PC-9 (cell line): Measurements from ENCODE around the gene MTG1. TPM values are rescaled to one million over a fixed set of nuclear protein-coding genes. Genes with fewer than 3 reads are reported as not detected.

Experiments
- BruUV-seq: library from RNA; stranded (reverse); fragments of 400-500 nt; replicated peaks from 2 replicates; lab custom pipeline; 2021; lab: Mats Ljungman, UMichigan
- CTCF ChIA-PET: fragments of 300-600 bp; sonication (Branson Sonifier 250); formaldehyde crosslinking; loops from one replicate; lab custom pipeline; 2022; ENCODE audit warnings: antibody characterized with exemption; lab: Charles Lee
- POLR2A ChIA-PET: fragments of 300-600 bp; sonication (Branson Sonifier 250); formaldehyde crosslinking; loops from one replicate; lab custom pipeline; 2022; ENCODE audit warnings: antibody characterized with exemption; ENCODE audit not compliant: unreplicated experiment; lab: Charles Lee
- DNase-seq, 2 experiments: peaks; one replicate each; pipeline versions ENCODE4 v3.0.0 to v3.0.0-alpha.2; 2015 to 2022; ENCODE audit warnings: mixed read lengths in 1 of 2
- H2AFZ ChIP-seq: fragments of 200-600 bp; sonication (generic); 2 replicates; pipeline ENCODE4 v1.8.1; 2017; ENCODE audit warnings: antibody characterized with exemption
- H3F3A ChIP-seq: fragments of 200-600 bp; sonication (generic); 2 replicates; pipeline ENCODE4 v1.8.1; 2017; ENCODE audit warnings: antibody characterized with exemption, mild to moderate bottlenecking, low read depth; ENCODE audit not compliant: insufficient read depth
- H3K27ac ChIP-seq: fragments of 200-600 bp; sonication (generic); 2 replicates; pipeline ENCODE4 v1.6.1; 2016; ENCODE audit warnings: mixed run types
- H3K27me3 ChIP-seq: fragments of 200-600 bp; sonication (generic); 2 replicates; pipeline ENCODE4 v1.6.1; 2016; ENCODE audit warnings: low read depth, mixed run types; ENCODE audit not compliant: insufficient read depth
- H3K36me3 ChIP-seq: fragments of 200-600 bp; sonication (generic); 2 replicates; pipeline ENCODE4 v1.6.1; 2016; ENCODE audit warnings: low read depth, mixed run types
- H3K4me1 ChIP-seq: fragments of 200-600 bp; sonication (generic); replicated peaks from 2 replicates; pipeline ENCODE4 v1.6.1; 2016; ENCODE audit warnings: mixed run types; ENCODE audit not compliant: insufficient read depth
- H3K4me2 ChIP-seq: fragments of 200-600 bp; sonication (generic); 2 replicates; pipeline ENCODE4 v1.6.1; 2017; ENCODE audit warnings: mixed run types
- H3K4me3 ChIP-seq: fragments of 200-600 bp; sonication (generic); 2 replicates; pipeline ENCODE4 v1.6.1; 2016; ENCODE audit warnings: mixed run types
- H3K79me2 ChIP-seq: fragments of 200-600 bp; sonication (generic); 2 replicates; pipeline ENCODE4 v1.6.1; 2017; ENCODE audit warnings: low read depth, mixed run types
- H3K9me2 ChIP-seq: fragments of 200-600 bp; sonication (generic); 2 replicates; pipeline ENCODE4 v1.8.1; 2017; ENCODE audit warnings: mild to moderate bottlenecking; ENCODE audit not compliant: insufficient read depth
- H3K9me3 ChIP-seq: fragments of 200-600 bp; sonication (generic); 2 replicates; pipeline ENCODE4 v1.8.1; 2016; ENCODE audit warnings: low read depth; ENCODE audit not compliant: insufficient read depth
- H4K20me1 ChIP-seq: fragments of 200-600 bp; sonication (generic); 2 replicates; pipeline ENCODE4 v1.8.1; 2017; ENCODE audit not compliant: insufficient read depth
- EZH2 ChIP-seq: fragments of 200-600 bp; sonication (generic); IDR thresholded peaks from 2 replicates; pipeline ENCODE4 v1.8.0; 2017; ENCODE audit warnings: antibody characterized with exemption, low read depth
- intact Hi-C: fragments of 100-400 bp; cut with micrococcal nuclease; formaldehyde crosslinking; loops from one replicate; pipeline ENCODE4 v1.10.0; 2022; ENCODE audit not compliant: unreplicated experiment
- total RNA-seq: library from RNA; stranded (reverse); gene quantifications from 2 replicates; pipeline ENCODE4 v1.2.3, GENCODE V29; 2021
- TF ChIP-seq, protein P1 (sequence below): fragments of 200-600 bp; sonication (generic); conservative IDR thresholded peaks from 2 replicates; pipeline ENCODE4 v1.6.1; 2017; ENCODE audit warnings: mixed run types, antibody characterized with exemption, mild to moderate bottlenecking, moderate library complexity

MTG1 gene
- total RNA-seq, 1 experiment from 2014 or later, result 33.0 TPM

DNA sequence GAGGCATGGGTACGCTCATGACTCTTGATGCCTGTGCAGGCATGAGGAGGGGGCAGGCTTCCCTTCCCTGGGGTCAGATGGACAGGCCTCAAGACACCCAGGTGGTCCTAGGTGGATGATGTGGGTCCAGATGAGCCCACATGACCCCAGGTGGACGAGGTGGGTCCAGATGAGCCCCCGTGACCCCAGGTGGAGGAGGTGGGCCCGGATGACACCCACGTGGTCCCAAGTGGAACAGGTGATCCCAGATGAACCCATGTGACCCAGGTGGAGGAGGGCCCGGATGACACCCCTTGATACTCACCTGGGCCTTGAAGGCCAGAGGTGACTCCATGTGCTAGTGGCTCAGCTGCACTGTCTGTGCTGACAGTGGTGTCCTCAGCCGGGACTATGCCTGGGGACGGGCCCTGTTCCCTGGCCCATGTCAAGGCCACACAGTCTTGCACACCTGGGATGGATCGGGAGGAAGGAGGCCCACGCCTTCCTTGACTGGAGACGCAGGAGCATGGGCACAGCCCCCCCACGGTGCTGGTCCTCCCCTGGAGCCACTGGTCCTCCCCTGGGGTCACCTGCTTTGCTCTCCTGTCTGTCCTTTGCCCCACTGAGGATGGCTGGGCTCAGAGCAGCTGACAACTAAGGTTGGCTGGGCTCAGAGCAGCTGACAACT, 43.5 kb upstream of the MTG1 start:
- no peaks in the 10 kb centered on the region for H3K9me3 ChIP-seq
- no peaks in the 10 kb centered on the region for H4K20me1 ChIP-seq
- H3K9me2 ChIP-seq, result no peaks in the 10 kb centered on the region
- no peak for DNase-seq
- H3K79me2 ChIP-seq, result no peaks in the 10 kb centered on the region
- H3K27ac ChIP-seq, result no peak overlapping the region
- H3K4me3 ChIP-seq, result no peak overlapping the region
- no peak overlapping the region for H3K4me2 ChIP-seq
- ChIA-PET POLR2A (no interaction called here), CTCF (no interaction called here)
- BruUV-seq, result no TSS peak
- H2AFZ ChIP-seq, result no peak overlapping the region
- TF ChIP-seq, protein P1, sequence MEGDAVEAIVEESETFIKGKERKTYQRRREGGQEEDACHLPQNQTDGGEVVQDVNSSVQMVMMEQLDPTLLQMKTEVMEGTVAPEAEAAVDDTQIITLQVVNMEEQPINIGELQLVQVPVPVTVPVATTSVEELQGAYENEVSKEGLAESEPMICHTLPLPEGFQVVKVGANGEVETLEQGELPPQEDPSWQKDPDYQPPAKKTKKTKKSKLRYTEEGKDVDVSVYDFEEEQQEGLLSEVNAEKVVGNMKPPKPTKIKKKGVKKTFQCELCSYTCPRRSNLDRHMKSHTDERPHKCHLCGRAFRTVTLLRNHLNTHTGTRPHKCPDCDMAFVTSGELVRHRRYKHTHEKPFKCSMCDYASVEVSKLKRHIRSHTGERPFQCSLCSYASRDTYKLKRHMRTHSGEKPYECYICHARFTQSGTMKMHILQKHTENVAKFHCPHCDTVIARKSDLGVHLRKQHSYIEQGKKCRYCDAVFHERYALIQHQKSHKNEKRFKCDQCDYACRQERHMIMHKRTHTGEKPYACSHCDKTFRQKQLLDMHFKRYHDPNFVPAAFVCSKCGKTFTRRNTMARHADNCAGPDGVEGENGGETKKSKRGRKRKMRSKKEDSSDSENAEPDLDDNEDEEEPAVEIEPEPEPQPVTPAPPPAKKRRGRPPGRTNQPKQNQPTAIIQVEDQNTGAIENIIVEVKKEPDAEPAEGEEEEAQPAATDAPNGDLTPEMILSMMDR, result no peak
- TF ChIP-seq EZH2, result no peak
- no peaks in the 10 kb centered on the region for H3K27me3 ChIP-seq
- H3K4me1 ChIP-seq, result no peaks in the 10 kb centered on the region
- intact Hi-C loops, result no loop called here
- no peaks in the 10 kb centered on the region for H3F3A ChIP-seq
- no peaks in the 10 kb centered on the region for H3K36me3 ChIP-seq

DNA sequence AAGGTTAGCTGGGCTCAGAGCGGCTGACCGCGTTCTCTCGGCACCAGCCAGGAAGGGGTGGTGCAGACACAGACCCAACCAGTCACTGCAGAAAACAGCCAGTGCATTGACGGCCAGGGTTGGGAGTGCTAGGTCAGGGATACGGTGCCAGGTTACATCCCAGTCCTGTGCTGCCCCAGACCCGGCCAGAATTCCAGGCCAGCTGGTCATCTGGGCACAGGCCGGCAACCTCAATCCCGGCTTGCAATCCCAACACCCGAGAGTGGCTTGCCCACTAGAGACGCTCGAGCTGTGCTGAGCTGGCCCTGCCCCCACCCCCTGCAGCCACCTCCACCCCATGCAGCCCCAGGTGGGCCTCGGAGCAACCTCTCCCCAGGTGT, 43.0 kb upstream of the MTG1 start:
- CTCF ChIA-PET, result no interaction called here

DNA sequence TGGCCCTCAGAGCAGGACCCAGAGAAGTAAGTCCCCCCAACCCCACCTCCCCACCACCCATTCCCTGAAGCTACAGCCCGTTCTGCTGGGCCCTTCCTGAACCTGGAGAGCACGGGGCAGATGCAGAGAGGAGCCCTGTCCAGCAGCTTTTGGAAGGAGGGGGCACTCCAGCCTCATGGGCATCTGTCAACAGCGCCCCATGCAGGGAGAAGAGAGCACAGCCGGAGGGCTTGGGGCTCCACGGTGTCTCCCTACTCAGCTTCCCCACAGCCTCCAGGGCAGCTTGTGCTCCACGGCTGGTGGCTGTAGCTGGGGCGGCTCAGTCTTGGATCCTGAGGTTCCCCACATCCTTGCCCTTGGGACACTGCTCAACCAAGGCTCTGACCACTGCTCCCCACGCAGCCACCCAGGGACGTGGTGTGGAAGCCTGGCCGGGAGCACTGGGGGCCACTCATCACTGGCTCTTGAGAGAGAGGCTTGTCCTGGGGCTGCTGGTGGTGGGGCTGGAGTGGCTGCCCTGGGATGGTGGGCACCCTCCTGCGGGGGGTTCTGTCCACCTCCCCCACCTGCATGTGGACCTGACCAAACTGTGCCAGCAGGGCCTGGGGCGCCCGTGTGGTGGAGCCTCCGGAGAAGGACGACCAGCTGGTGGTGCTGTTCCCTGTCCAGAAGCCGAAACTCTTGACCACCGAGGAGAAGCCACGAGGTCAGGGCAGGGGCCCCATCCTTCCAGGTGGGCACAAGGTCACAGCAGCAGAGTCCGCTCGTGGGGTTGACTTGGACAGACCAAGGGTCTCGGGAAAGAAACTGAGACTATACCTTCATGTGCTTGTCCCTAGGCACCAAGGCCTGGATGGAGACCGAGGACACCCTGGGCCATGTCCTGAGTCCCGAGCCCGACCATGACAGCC, 42.3 kb upstream of the MTG1 start:
- Histone ChIP-seq H3K27me3 (no peaks in the 10 kb centered on the region), H3K27ac (no peak overlapping the region), H3K4me1 (no peaks in the 10 kb centered on the region), H3K4me3 (no peak overlapping the region), H3F3A (no peaks in the 10 kb centered on the region), H3K4me2 (no peak overlapping the region), H3K36me3 (no peaks in the 10 kb centered on the region), H3K79me2 (no peaks in the 10 kb centered on the region), H3K9me2 (no peaks in the 10 kb centered on the region), H4K20me1 (no peaks in the 10 kb centered on the region), H2AFZ (no peak overlapping the region), H3K9me3 (no peaks in the 10 kb centered on the region)
- no peak for DNase-seq
- BruUV-seq, result no TSS peak
- no peak for TF ChIP-seq EZH2
- TF ChIP-seq, protein P1, result no peak
- CTCF ChIA-PET, result no interaction called here
- intact Hi-C loops, result no loop called here
- POLR2A ChIA-PET, result no interaction called here

More for the DNA sequence above, 43.0 kb upstream of the MTG1 start:
- POLR2A ChIA-PET, result no interaction called here
- no peaks in the 10 kb centered on the region for H3K27me3 ChIP-seq
- no peak overlapping the region for H2AFZ ChIP-seq
- no peaks in the 10 kb centered on the region for H4K20me1 ChIP-seq
- no peak overlapping the region for H3K4me2 ChIP-seq
- H3K4me1 ChIP-seq, result no peaks in the 10 kb centered on the region
- no peaks in the 10 kb centered on the region for H3F3A ChIP-seq
- no peak overlapping the region for H3K4me3 ChIP-seq
- TF ChIP-seq EZH2, result no peak
- TF ChIP-seq, protein P1, result no peak
- no TSS peak for BruUV-seq
- H3K27ac ChIP-seq, result no peak overlapping the region
- intact Hi-C loops, result no loop called here
- no peaks in the 10 kb centered on the region for H3K9me2 ChIP-seq
- no peaks in the 10 kb centered on the region for H3K79me2 ChIP-seq
- H3K36me3 ChIP-seq, result no peaks in the 10 kb centered on the region
- no peak for DNase-seq
- H3K9me3 ChIP-seq, result no peaks in the 10 kb centered on the region
